ENCODE results near the gene RNF40. TPM values are rescaled to one million over a fixed set of nuclear protein-coding genes. Genes with fewer than 3 reads are reported as not detected.
A peak's percentile ranks its signal among the peaks of the same experiment; 100 is the strongest.

RNF40 gene
- total RNA-seq, 2 experiments from 2014 or later, result 103 to 106 TPM

DNA sequence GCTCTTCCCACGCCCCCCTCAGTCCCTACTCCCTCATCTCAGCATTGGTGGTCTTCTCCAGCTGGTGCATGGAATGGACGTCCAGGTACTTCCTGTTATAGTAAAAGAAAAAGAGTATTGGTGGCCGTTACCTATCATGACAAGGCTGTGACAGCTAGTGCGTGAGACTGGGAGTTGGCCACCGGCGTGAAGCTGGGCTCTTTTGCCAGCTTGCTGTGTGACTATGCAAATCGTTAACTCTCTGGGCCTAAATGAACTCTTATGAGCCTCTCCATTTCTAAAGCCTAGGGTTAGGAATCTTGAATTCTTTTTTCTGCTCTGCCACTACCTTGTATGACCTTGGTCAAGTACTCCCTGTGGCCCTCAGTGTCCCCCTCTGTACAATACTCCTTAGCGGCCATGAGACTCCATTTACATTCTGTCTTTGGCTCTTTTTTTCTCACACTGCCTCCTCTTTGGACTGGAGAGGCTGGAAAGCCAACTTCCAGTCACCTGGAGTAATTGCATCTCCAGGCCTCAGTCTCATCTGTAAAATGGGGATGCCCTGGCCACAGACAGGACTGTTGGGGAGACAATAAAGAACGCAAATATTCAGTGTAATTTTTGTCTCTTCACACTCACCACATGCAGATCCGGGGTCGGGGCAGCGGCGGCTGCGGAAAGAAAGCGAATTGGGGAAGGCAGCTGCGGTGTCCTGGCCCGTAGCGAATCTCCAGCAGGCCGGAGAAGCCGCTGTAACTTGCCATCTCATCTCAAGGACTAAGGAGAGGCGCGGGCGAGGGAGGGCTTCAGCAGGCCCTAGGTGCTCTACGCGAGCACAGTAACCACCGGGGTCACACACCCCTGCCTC, 1.3 kb upstream of the RNF40 start:
- Mint-ChIP-seq H3K4me1 (peaks cover 24% of the 10 kb centered on the region), H3K27me3 (no peaks in the 10 kb centered on the region), H3K9me3 (ENCODE audit: low read depth) (no peaks in the 10 kb centered on the region), H3K27ac (peak overlapping the region; percentile 92), H3K4me3 (peak overlapping the region; percentile 92), H3K36me3 (peaks cover 13% of the 10 kb centered on the region)
- ATAC-seq, result no peak
- CTCF ChIA-PET, result interaction anchor here (1.0 to 2.8 kb wide), 6 partner anchors 13 to 181 kb away, joined by 3 to 8 read pairs (median 5); partner anchors contain the start of gene PHKG2
- DNase-seq, result no peak

DNA sequence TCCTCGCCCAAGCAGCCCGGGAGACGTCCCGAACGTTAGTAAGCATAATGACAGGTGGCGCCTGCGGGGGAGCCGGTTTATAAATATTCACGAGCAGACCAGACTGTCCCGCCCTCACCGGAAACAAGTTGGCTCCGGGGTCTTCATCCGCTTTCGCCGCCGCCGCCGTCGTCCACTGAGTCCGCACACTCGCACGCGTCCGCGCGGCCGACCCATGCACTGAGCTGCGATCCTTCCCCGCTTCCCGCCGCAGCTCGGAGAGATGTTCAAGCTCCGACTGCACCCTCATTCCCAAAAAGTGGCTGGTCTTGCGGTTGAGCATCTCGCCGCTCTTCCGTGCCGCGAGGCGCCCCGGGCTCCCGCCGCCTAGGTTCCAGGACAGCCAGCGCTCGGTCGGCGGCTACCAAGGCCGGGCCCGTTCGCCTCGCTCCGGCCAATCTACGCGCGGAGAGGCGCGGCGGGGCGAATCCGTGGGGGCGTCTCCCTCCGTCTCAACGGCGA, 645 bp upstream of the RNF40 start:
- no peaks in the 10 kb centered on the region for H3K27me3 Mint-ChIP-seq
- peaks cover 13% of the 10 kb centered on the region for H3K36me3 Mint-ChIP-seq
- H3K4me1 Mint-ChIP-seq, result peaks cover 24% of the 10 kb centered on the region
- CTCF ChIA-PET, result interaction anchor here (2.8 kb wide), 1 partner anchor 14 kb away, joined by 6 read pairs; the partner anchor contains the start of gene PHKG2
- peak overlapping the region; percentile 92 for H3K4me3 Mint-ChIP-seq
- peak overlapping the region; percentile 92 for H3K27ac Mint-ChIP-seq
- ATAC-seq (peak; percentile 50), DNase-seq (peak; percentile 61)
- H3K9me3 Mint-ChIP-seq (ENCODE audit: low read depth), result no peaks in the 10 kb centered on the region

DNA sequence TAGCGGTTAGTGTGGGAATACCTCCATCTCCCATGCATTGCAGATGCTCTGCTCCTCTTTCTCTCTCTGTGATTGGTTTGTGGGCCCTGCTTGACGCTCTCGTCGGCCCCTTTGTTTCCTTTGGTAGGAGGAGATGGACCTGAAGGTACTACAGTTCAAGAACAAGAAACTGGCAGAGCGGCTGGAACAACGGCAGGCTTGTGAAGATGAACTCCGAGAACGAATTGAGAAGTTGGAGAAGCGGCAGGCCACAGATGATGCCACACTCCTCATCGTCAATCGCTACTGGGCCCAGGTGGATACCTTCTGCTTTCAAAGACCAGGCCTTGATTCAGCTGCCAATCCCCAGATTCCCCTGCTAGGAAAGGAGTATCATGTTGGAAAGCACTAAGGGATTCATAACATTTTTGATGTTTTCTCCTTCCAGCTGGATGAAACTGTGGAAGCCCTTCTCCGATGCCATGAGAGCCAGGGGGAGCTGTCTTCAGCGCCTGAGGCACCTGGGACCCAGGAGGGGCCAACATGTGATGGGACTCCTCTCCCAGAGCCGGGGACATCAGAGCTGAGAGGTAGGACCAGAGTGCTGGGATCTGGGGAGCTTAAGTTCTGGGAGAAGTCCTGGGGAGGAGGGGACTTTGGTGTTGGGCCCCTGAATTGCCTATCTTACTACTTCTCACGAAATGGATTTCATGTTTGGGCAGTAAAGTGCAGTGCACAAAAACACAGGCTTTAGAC, 1.0 kb downstream of the RNF40 start:
- DNase-seq (no peak), ATAC-seq (no peak)
- peak overlapping the region; percentile 92 for H3K4me3 Mint-ChIP-seq
- peaks cover 29% of the 10 kb centered on the region for H3K4me1 Mint-ChIP-seq
- no peaks in the 10 kb centered on the region for H3K27me3 Mint-ChIP-seq
- peaks cover 24% of the 10 kb centered on the region for H3K36me3 Mint-ChIP-seq
- H3K9me3 Mint-ChIP-seq (ENCODE audit: low read depth), result no peaks in the 10 kb centered on the region
- CTCF ChIA-PET, result interaction anchor here (1.4 to 2.0 kb wide), 2 partner anchors 14 to 51 kb away, joined by 4 to 6 read pairs; partner anchors contain the start of gene PHKG2
- peak overlapping the region; percentile 92 for H3K27ac Mint-ChIP-seq

DNA sequence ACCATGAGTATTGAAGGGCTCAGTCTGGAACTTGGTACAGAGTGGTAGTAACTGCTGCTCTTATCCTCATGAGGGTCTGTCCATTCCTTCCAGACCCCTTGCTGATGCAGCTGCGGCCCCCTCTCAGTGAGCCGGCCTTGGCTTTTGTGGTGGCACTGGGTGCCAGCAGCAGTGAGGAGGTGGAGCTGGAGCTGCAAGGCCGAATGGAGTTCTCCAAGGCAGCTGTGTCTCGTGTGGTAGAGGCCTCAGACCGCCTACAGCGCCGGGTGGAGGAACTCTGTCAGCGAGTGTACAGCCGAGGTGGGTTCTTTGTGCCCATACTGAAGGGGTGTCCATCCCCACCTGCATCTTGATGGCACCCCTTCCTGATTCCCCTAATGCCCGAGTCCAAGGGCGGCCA, 2.0 kb downstream of the RNF40 start:
- H3K9me3 Mint-ChIP-seq (ENCODE audit: low read depth), result no peaks in the 10 kb centered on the region
- H3K27me3 Mint-ChIP-seq, result no peaks in the 10 kb centered on the region
- ATAC-seq (no peak), DNase-seq (no peak)
- no peak overlapping the region for H3K4me3 Mint-ChIP-seq
- CTCF ChIA-PET, result interaction anchor here (2.0 kb wide), 1 partner anchor 50 kb away, joined by 6 read pairs; no protein-coding TSS in a partner anchor
- H3K36me3 Mint-ChIP-seq, result peaks cover 30% of the 10 kb centered on the region
- peaks cover 29% of the 10 kb centered on the region for H3K4me1 Mint-ChIP-seq
- no peak overlapping the region for H3K27ac Mint-ChIP-seq

DNA sequence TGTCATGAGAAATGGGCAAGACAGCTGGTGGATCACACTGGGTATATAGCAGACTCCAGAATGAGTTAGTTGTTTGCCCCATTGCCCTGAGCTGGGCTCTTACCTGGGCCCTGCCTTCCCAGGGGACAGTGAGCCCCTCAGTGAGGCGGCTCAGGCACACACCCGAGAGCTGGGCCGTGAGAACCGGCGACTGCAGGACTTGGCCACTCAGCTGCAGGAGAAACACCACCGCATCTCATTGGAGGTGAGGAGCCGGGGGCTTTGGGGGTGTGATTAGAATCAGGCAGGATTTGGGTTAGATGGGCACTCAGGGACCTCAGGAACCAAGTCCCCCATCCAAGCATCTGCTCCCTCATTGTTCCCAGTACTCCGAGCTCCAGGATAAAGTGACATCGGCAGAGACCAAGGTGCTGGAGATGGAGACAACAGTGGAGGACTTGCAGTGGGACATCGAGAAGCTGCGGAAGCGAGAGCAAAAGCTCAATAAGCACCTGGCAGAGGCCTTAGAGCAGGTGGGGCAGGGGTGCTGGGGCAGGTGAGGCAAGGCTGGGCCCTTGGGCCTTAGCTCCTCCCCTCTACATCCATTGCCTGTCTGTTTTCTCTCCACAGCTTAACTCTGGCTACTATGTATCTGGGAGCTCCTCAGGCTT, 2.8 kb downstream of the RNF40 start:
- no peak overlapping the region for H3K27ac Mint-ChIP-seq
- DNase-seq, result no peak
- H3K4me1 Mint-ChIP-seq, result peaks cover 29% of the 10 kb centered on the region
- no peaks in the 10 kb centered on the region for H3K9me3 Mint-ChIP-seq (ENCODE audit: low read depth)
- H3K27me3 Mint-ChIP-seq, result no peaks in the 10 kb centered on the region
- CTCF ChIA-PET, result interaction anchor here (2.0 kb wide), 1 partner anchor 49 kb away, joined by 6 read pairs; no protein-coding TSS in a partner anchor
- no peak for ATAC-seq
- peaks cover 36% of the 10 kb centered on the region for H3K36me3 Mint-ChIP-seq
- H3K4me3 Mint-ChIP-seq, result no peak overlapping the region

DNA sequence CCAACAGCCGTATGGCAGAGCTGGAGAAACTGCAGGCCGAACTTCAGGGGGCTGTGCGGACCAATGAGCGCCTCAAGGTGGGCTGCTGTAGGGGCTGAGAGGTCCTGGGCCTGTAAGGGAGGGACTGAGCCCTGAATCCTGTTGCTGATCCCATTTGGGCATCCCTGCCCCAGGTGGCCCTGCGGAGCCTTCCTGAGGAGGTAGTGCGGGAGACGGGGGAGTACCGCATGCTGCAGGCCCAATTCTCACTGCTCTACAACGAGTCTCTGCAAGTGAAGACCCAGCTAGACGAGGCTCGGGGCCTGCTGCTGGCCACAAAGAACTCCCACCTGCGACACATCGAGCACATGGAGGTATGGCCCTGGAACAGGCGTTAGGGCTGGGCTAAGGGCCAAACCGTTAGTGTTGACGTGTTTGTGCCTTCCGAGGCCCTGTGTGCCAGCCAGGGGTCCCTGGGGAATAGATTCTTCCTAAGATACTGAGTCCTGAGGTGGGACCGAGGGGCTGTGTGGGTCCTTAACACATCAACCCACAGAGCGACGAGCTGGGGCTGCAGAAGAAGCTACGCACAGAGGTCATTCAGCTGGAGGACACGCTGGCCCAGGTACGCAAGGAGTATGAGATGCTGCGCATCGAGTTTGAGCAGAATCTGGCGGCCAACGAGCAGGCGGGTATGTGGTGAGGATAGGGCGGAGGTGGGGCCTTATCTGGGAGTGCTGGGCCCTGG, 4.2 kb downstream of the RNF40 start:
- Mint-ChIP-seq H3K9me3 (ENCODE audit: low read depth) (no peaks in the 10 kb centered on the region), H3K36me3 (peaks cover 40% of the 10 kb centered on the region), H3K27me3 (no peaks in the 10 kb centered on the region), H3K4me1 (peaks cover 20% of the 10 kb centered on the region), H3K27ac (no peak overlapping the region), H3K4me3 (no peak overlapping the region)
- DNase-seq (no peak), ATAC-seq (no peak)
- CTCF ChIA-PET, result no interaction called here

DNA sequence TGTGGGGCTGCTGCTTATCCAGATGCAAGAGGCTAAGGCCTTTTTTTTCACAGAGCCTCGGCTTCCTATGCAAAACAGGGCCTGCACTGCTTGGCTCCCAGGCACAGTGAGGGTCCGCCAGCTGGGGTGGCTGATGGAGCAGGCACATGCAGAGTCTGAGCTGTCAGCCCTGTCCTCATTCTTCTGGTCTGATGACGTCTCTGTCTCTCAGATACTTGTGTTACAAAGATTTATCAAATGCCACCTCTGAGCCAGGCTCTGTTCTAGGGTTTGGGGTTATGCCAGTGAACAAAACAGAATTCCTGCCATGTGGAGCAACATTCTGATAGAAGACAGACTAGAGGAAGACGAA, 4.8 kb downstream of the RNF40 start:
- Mint-ChIP-seq H3K27me3 (no peaks in the 10 kb centered on the region), H3K4me1 (peaks cover 20% of the 10 kb centered on the region), H3K9me3 (ENCODE audit: low read depth) (no peaks in the 10 kb centered on the region), H3K27ac (no peak overlapping the region), H3K36me3 (peaks cover 43% of the 10 kb centered on the region), H3K4me3 (no peak overlapping the region)
- no peak for ATAC-seq
- DNase-seq, result no peak
- CTCF ChIA-PET, result interaction anchor here (1.4 kb wide), 1 partner anchor 77 kb away, joined by 4 read pairs; no protein-coding TSS in a partner anchor

DNA sequence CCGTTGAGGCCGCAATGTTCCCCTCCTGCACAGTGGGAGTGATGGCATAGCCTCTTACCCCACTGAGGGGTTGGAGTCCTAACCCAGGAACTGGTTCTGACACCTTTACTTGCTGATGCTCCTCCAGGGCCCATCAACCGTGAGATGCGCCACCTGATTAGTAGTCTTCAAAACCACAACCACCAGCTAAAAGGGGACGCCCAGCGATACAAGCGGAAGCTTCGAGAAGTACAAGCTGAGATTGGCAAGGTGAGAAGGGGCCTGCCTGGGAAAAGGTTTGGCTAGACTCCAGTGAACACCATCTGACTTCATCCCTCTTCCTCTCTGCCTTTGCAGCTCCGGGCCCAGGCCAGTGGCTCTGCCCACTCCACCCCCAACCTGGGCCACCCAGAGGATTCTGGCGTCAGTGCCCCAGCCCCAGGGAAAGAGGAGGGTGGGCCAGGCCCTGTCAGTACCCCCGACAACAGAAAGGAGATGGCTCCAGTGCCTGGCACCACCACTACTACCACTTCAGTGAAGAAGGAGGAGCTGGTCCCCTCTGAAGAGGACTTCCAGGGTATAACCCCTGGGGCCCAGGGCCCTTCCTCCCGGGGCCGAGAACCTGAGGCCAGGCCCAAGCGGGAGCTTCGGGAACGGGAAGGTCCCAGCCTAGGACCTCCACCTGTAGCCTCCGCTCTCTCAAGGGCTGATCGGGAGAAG, 5.8 kb downstream of the RNF40 start:
- peaks cover 20% of the 10 kb centered on the region for H3K4me1 Mint-ChIP-seq
- peaks cover 48% of the 10 kb centered on the region for H3K36me3 Mint-ChIP-seq
- CTCF ChIA-PET, result interaction anchor here (1.1 to 1.4 kb wide), 2 partner anchors 46 to 76 kb away, joined by 4 read pairs; no protein-coding TSS in a partner anchor
- H3K4me3 Mint-ChIP-seq, result no peak overlapping the region
- H3K9me3 Mint-ChIP-seq (ENCODE audit: low read depth), result no peaks in the 10 kb centered on the region
- no peak overlapping the region for H3K27ac Mint-ChIP-seq
- DNase-seq, result no peak
- H3K27me3 Mint-ChIP-seq, result no peaks in the 10 kb centered on the region
- peak; percentile 50 for ATAC-seq

DNA sequence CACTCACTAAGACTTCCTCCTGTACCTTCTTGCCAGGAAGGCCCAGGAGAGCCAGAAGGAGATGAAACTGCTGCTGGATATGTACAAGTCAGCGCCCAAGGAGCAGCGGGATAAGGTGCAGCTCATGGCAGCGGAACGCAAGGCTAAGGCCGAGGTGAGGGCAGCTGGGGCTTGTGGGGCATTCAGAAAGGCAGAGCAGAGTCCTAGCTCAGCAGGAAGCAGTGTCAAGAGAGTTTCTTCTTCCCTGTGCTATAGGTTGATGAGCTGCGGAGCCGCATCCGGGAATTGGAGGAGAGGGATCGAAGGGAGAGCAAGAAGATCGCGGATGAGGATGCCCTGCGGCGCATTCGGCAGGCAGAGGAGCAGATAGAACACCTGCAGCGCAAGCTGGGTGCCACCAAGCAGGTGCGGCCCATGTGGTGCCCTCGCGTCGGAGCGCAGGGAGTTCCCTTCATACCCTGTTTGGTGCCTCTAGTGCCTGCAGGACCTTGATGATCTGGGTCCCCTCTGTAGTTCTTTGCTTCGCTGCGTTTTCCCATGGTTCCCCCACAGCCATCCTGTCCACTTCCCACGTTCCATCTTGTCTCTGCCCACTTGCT, 6.6 kb downstream of the RNF40 start:
- no peak overlapping the region for H3K27ac Mint-ChIP-seq
- no peaks in the 10 kb centered on the region for H3K27me3 Mint-ChIP-seq
- DNase-seq (no peak), ATAC-seq (no peak)
- CTCF ChIA-PET, result interaction anchor here (1.1 to 1.4 kb wide), 2 partner anchors 45 to 76 kb away, joined by 4 read pairs; no protein-coding TSS in a partner anchor
- H3K4me1 Mint-ChIP-seq, result peaks cover 12% of the 10 kb centered on the region
- no peaks in the 10 kb centered on the region for H3K9me3 Mint-ChIP-seq (ENCODE audit: low read depth)
- H3K4me3 Mint-ChIP-seq, result no peak overlapping the region
- H3K36me3 Mint-ChIP-seq, result peaks cover 44% of the 10 kb centered on the region

DNA sequence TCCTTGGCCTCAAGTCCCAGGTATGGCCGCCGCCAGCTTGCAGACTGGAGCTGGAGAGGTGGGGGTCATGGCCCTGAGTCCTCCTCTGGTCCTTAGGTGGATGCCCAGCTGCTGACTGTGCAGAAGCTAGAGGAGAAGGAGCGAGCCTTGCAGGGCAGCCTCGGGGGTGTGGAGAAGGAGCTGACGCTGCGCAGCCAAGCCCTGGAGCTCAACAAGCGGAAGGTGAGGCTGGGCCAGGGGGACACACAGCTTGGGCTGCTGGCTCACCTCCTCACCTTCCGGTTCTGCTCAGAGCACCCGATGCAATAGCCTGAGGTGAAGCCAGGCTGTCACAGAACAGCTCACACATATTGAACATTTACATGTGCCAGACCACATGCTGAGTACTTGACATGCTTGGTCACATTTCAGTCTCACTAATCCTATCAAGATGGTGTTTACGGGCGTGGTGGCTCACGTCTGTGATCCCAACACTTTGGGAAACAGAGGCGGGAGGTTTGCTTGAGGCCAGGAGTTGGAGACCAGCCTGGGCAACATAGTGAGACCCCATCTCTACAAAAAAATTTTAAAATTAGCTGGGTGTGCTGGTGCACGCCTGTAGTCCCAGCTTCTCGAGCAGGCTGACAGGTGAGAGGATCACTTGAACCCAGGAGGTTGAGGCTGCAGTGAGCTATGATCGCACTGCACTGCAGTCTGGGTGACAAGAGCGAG, 7.4 kb downstream of the RNF40 start:
- peaks cover 11% of the 10 kb centered on the region for H3K4me1 Mint-ChIP-seq
- no peaks in the 10 kb centered on the region for H3K27me3 Mint-ChIP-seq
- DNase-seq (no peak), ATAC-seq (no peak)
- no peak overlapping the region for H3K4me3 Mint-ChIP-seq
- CTCF ChIA-PET, result no interaction called here
- peaks cover 42% of the 10 kb centered on the region for H3K36me3 Mint-ChIP-seq
- no peaks in the 10 kb centered on the region for H3K9me3 Mint-ChIP-seq (ENCODE audit: low read depth)
- H3K27ac Mint-ChIP-seq, result no peak overlapping the region

DNA sequence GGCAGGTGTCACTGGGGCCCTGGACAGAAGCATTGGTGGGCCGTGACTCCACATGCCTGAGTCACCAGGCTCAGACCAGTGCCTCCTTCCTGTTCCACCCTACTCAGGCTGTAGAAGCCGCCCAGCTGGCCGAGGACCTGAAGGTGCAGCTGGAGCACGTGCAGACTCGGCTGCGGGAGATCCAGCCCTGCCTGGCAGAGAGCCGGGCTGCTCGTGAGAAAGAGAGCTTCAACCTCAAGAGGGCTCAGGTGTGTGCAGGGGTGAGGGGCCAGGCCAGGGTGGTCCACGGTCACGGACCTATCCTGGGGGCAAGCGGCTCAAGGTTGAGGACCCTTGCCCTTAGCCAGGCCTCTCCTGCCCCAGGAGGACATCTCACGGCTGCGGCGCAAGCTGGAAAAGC, 9.6 kb downstream of the RNF40 start:
- no peaks in the 10 kb centered on the region for H3K9me3 Mint-ChIP-seq (ENCODE audit: low read depth)
- CTCF ChIA-PET, result no interaction called here
- peaks cover 34% of the 10 kb centered on the region for H3K36me3 Mint-ChIP-seq

More for the DNA sequence above, 9.6 kb downstream of the RNF40 start:
- H3K27me3 Mint-ChIP-seq, result no peaks in the 10 kb centered on the region
- H3K4me1 Mint-ChIP-seq, result peaks cover 23% of the 10 kb centered on the region
- H3K27ac Mint-ChIP-seq, result no peak overlapping the region
- DNase-seq (no peak), ATAC-seq (no peak)
- H3K4me3 Mint-ChIP-seq, result no peak overlapping the region

Data from activated CD8-positive, alpha-beta memory T cell treated with anti-CD3 and anti-CD28 coated beads, Interleukin-2, amount 10 ng/mL, durations not matched to agents 7 days and 5 days (primary cell).